ENCODE data around the gene ZBTB7C. TPM values are rescaled to one million over a fixed set of nuclear protein-coding genes. Genes with fewer than 3 reads are reported as not detected.

ZBTB7C gene
- total RNA-seq, 2 experiments from 2014 or later: not detected

GRCh38 chr18:48216639-48217257 is 192.4 kb downstream of the ZBTB7C start:
- CTCF ChIA-PET: no interaction called here
- POLR2A ChIA-PET: no interaction called here
- no peak for DNase-seq
- TF ChIP-seq, protein P1, sequence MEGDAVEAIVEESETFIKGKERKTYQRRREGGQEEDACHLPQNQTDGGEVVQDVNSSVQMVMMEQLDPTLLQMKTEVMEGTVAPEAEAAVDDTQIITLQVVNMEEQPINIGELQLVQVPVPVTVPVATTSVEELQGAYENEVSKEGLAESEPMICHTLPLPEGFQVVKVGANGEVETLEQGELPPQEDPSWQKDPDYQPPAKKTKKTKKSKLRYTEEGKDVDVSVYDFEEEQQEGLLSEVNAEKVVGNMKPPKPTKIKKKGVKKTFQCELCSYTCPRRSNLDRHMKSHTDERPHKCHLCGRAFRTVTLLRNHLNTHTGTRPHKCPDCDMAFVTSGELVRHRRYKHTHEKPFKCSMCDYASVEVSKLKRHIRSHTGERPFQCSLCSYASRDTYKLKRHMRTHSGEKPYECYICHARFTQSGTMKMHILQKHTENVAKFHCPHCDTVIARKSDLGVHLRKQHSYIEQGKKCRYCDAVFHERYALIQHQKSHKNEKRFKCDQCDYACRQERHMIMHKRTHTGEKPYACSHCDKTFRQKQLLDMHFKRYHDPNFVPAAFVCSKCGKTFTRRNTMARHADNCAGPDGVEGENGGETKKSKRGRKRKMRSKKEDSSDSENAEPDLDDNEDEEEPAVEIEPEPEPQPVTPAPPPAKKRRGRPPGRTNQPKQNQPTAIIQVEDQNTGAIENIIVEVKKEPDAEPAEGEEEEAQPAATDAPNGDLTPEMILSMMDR (IDR thresholded peaks at IDR 0.05): no peak
- no peak overlapping the region for H3K27ac Mint-ChIP-seq
- H3K4me1 Mint-ChIP-seq (ENCODE audit: low read depth): no peaks in the 10 kb centered on the region
- no peaks in the 10 kb centered on the region for H3K9me3 Mint-ChIP-seq
- H3K36me3 Mint-ChIP-seq (ENCODE audit: low read depth): no peaks in the 10 kb centered on the region
- no peaks in the 10 kb centered on the region for H3K27me3 Mint-ChIP-seq
- no peak for ATAC-seq
- no peak overlapping the region for H3K4me3 Mint-ChIP-seq
- intact Hi-C loops (cut with micrococcal nuclease): no loop called here

- ChIA-PET CTCF (no interaction called here), POLR2A (no interaction called here)
- TF ChIP-seq, protein P1 (IDR thresholded peaks at IDR 0.05): no peak
- ATAC-seq (no peak), DNase-seq (no peak)
- Mint-ChIP-seq H3K27me3 (no peaks in the 10 kb centered on the region), H3K36me3 (ENCODE audit: low read depth) (no peaks in the 10 kb centered on the region), H3K4me3 (no peak overlapping the region), H3K4me1 (ENCODE audit: low read depth) (no peaks in the 10 kb centered on the region), H3K27ac (no peak overlapping the region), H3K9me3 (no peaks in the 10 kb centered on the region)
- intact Hi-C loops (cut with micrococcal nuclease): no loop called here
These were observed 193.1 kb downstream of the ZBTB7C start for GRCh38 chr18:48215876-48216638.

DNA sequence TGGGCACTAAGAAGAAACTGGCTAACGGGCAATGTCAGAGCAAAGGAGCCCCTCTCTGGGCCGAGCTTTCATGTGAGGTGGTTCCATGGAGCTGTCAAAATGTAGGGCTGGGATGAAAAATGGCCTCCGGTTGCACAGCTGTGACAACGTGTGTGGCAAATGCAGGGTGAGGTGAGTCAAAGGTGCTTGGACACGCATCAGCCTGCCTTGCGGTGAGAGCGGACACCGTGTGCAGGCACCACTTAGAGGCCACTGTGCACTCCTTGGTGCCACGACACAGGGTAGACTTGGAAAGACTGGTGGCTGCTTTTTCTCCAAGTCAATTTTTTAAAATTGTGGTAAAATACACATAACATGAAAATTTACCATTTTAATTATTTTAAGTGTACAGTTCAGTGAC is 195.4 kb downstream of the ZBTB7C start:
- ChIA-PET CTCF (no interaction called here), POLR2A (no interaction called here)
- intact Hi-C loops (cut with micrococcal nuclease): no loop called here
- Mint-ChIP-seq H3K4me3 (no peak overlapping the region), H3K9me3 (no peaks in the 10 kb centered on the region), H3K4me1 (ENCODE audit: low read depth) (no peaks in the 10 kb centered on the region), H3K27ac (no peak overlapping the region), H3K36me3 (ENCODE audit: low read depth) (no peaks in the 10 kb centered on the region), H3K27me3 (peaks cover 4% of the 10 kb centered on the region)
- TF ChIP-seq, protein P1 (IDR thresholded peaks at IDR 0.05): no peak
- no peak for ATAC-seq
- DNase-seq: no peak

DNA sequence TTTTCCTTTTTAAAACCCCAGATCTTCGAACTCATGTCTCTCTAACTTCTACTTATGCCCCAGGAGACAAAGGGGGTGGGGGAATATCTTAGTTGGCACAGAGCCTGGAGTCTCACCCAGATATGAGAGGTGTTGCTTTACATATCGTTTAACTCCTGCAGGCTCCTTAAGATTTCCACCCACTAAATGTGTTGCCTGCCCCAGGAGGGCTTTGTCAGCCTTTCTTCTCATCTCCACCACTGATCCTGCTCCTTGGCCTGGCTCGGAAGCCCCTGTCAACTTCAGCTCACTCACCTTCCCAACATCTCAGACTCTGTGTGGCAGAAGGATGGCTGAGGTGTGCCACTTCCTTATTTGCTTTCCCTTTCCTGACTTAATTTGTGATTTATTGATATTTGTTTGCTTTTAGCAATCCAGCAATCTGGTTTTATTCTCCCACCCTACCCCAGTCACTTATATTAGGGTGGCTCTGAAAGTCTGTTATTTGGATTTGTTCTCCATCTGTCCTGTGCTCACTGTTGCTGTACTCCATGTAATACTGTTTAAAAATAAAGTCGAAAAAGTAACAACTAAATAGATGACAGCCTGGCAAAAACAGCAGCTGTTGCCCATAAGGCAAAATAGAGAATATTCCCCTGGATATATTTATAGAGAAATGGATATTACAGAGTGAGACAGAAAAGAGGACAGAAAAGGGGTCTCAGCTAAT is 200.6 kb downstream of the ZBTB7C start:
- H3K27me3 Mint-ChIP-seq: peaks cover 13% of the 10 kb centered on the region
- no peaks in the 10 kb centered on the region for H3K4me1 Mint-ChIP-seq (ENCODE audit: low read depth)
- intact Hi-C loops (cut with micrococcal nuclease): no loop called here
- no peak for DNase-seq
- ATAC-seq: no peak
- no peaks in the 10 kb centered on the region for H3K9me3 Mint-ChIP-seq
- H3K36me3 Mint-ChIP-seq (ENCODE audit: low read depth): no peaks in the 10 kb centered on the region
- no peak overlapping the region for H3K4me3 Mint-ChIP-seq
- H3K27ac Mint-ChIP-seq: no peak overlapping the region
- TF ChIP-seq, protein P1 (IDR thresholded peaks at IDR 0.05): no peak
- CTCF ChIA-PET: no interaction called here
- POLR2A ChIA-PET: no interaction called here

- Mint-ChIP-seq H3K4me1 (ENCODE audit: low read depth) (no peaks in the 10 kb centered on the region), H3K9me3 (no peaks in the 10 kb centered on the region), H3K36me3 (ENCODE audit: low read depth) (no peaks in the 10 kb centered on the region), H3K4me3 (no peak overlapping the region), H3K27me3 (peaks cover 15% of the 10 kb centered on the region), H3K27ac (no peak overlapping the region)
- no peak for DNase-seq
- TF ChIP-seq, protein P1 (IDR thresholded peaks at IDR 0.05): no peak
- no peak for ATAC-seq
- ChIA-PET POLR2A (no interaction called here), CTCF (no interaction called here)
- intact Hi-C loops (cut with micrococcal nuclease): no loop called here
These were observed 201.4 kb downstream of the ZBTB7C start for GRCh38 chr18:48207733-48208132.

Measured in activated CD8-positive, alpha-beta T cell treated with anti-CD3 and anti-CD28 coated beads for 36 hours (primary cell).